Uterus (tissue), 4 donors: Measurements from ENCODE around the gene MTCL1. TPM values are rescaled to one million over a fixed set of nuclear protein-coding genes. Genes with fewer than 3 reads are reported as not detected.

Experiments
- DNase-seq, 2 donors: peaks; one replicate each; pipeline ENCODE4 v3.0.0-alpha.2; 2019 to 2020
- H3K27ac ChIP-seq, 2 donors: fragments of 200-600 bp; sonication (generic); 1 replicate in 1 of 2; 2 replicates in 1 of 2; pipeline ENCODE4 v1.5.1; 2016 to 2018
- H3K27me3 ChIP-seq, 2 donors: fragments of 200-600 bp; sonication (generic); one replicate each; pipeline ENCODE4 v1.5.1; 2018 to 2019; ENCODE audit warnings: control low read depth in 1 of 2
- H3K36me3 ChIP-seq, 2 donors: fragments of 200-600 bp; sonication (generic); one replicate each; pipeline ENCODE4 v1.5.1; 2019; ENCODE audit warnings: control low read depth in 1 of 2
- H3K4me1 ChIP-seq, 2 donors: fragments of 200-600 bp; sonication (generic); one replicate each; pipeline ENCODE4 v1.5.1; 2018 to 2019; ENCODE audit warnings: control low read depth in 1 of 2
- H3K4me3 ChIP-seq, 2 donors: fragments of 200-600 bp; sonication (generic); 1 replicate in 1 of 2; 2 replicates in 1 of 2; pipeline ENCODE4 v1.5.1; 2018 to 2019; ENCODE audit warnings: mild to moderate bottlenecking in 1 of 2
- H3K9me3 ChIP-seq, 2 donors: fragments of 200-600 bp; sonication (generic); one replicate each; pipeline ENCODE4 v1.5.1; 2019; ENCODE audit warnings: control low read depth in 1 of 2
- POLR2A ChIP-seq, 2 donors: fragments of 450-650 bp; IDR thresholded peaks; one replicate each; pipeline ENCODE4 v1.6.1; 2016; ENCODE audit warnings: antibody characterized with exemption in 2 of 2, mild to moderate bottlenecking in 1 of 2, moderate library complexity in 1 of 2
- intact Hi-C: fragments of 100-400 bp; cut with DNase I; formaldehyde crosslinking; loops from one replicate; pipeline ENCODE4 v1.15.1; 2023; ENCODE audit warnings: low total_unique reads
- total RNA-seq, 4 donors: library from RNA; depleted of rRNA in 3 of 4; stranded (reverse); fragments of >200 nt in 3 of 4; gene quantifications; one replicate each; pipeline versions ENCODE4 v1.1.0 to v1.2.4, GENCODE V29; 2014 to 2023
- TF ChIP-seq, protein P1 (sequence below), 4 experiments: fragments of 200-600 bp in 2 of 4; fragments of 450-650 bp in 2 of 4; sonication (generic) in 2 of 4; IDR thresholded peaks; one replicate each; pipeline ENCODE4 v1.5.1; 2016 to 2019; ENCODE audit warnings: antibody characterized with exemption in 4 of 4, mild to moderate bottlenecking in 2 of 4, moderate library complexity in 1 of 4
- donor health status: DM: yes; HTN: yes; CAD: no.

The MTCL1 gene
- total RNA-seq, 4 donors from 2014 or later: 8.8 to 25.9 (median 11.0) TPM; not detected in 1

DNA sequence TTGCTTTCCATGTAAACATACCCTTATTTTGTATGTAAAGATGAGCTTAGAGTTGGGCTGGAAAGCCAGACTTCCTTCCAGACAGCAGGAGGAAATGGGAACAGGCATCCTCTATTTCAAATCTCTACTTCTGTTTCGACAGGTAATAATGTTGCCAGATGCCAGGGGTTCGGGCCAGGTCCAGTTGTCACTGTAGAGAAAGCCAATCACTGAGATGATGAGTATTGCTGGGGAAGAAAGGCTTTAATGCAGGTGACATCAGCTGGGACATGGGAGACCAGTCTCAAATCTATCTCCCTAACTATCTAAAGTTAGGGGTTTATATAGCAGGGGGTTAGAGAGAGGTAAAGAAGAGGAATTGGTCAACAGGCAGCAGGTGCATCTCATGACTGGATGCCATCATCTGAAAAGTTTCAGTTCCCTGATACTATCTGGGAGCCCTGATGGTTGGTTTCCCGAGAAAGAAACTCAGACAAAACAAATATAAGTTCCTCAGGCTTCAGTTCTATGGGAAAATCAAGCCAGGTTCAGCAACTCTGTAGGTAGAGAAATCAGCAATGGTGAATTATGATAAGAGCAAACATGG is 9.3 kb upstream of the MTCL1 start:
- DNase-seq: no peak
- TF ChIP-seq POLR2A (IDR thresholded peaks at IDR 0.05): no peak
- TF ChIP-seq, protein P1, sequence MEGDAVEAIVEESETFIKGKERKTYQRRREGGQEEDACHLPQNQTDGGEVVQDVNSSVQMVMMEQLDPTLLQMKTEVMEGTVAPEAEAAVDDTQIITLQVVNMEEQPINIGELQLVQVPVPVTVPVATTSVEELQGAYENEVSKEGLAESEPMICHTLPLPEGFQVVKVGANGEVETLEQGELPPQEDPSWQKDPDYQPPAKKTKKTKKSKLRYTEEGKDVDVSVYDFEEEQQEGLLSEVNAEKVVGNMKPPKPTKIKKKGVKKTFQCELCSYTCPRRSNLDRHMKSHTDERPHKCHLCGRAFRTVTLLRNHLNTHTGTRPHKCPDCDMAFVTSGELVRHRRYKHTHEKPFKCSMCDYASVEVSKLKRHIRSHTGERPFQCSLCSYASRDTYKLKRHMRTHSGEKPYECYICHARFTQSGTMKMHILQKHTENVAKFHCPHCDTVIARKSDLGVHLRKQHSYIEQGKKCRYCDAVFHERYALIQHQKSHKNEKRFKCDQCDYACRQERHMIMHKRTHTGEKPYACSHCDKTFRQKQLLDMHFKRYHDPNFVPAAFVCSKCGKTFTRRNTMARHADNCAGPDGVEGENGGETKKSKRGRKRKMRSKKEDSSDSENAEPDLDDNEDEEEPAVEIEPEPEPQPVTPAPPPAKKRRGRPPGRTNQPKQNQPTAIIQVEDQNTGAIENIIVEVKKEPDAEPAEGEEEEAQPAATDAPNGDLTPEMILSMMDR (IDR thresholded peaks at IDR 0.05): no peak
- Histone ChIP-seq H3K4me3 (no peak overlapping the region), H3K36me3 (no peaks in the 10 kb centered on the region), H3K4me1 (no peaks in the 10 kb centered on the region), H3K27me3 (no peaks in the 10 kb centered on the region), H3K27ac (no peak overlapping the region), H3K9me3 (no peaks in the 10 kb centered on the region)
- intact Hi-C loops: no loop called here

DNA sequence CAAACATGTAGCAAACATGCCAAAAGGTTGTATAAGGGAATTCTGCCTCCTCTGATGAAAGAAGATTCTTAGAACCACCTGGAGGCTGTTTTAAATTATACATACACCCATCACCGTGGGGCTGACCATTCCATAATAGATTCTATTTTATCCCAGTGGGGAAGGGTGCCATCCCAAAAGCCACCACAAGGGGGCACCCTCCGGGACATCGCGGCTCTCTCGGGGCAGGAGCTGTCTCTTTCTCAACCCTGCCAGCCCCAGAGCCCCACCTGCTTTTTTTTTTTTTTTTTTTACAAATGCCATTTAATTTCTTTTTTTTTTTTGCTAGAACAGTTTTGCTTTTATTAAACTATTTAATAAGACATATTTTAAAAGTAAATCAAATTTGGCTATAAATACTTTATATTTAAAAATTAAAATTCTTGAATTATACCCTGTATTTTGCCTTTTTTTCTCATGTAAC is 8.6 kb upstream of the MTCL1 start:
- peak; percentile 70 to 76 for DNase-seq
- Histone ChIP-seq H3K9me3 (no peaks in the 10 kb centered on the region), H3K4me1 (no peaks in the 10 kb centered on the region), H3K4me3 (no peak overlapping the region), H3K36me3 (no peaks in the 10 kb centered on the region), H3K27ac (no peak overlapping the region), H3K27me3 (no peaks in the 10 kb centered on the region)
- intact Hi-C loops: no loop called here
- TF ChIP-seq, protein P1 (IDR thresholded peaks at IDR 0.05): peak; percentile 70 to 90 (median 80)
- no peak for TF ChIP-seq POLR2A (IDR thresholded peaks at IDR 0.05)

DNA sequence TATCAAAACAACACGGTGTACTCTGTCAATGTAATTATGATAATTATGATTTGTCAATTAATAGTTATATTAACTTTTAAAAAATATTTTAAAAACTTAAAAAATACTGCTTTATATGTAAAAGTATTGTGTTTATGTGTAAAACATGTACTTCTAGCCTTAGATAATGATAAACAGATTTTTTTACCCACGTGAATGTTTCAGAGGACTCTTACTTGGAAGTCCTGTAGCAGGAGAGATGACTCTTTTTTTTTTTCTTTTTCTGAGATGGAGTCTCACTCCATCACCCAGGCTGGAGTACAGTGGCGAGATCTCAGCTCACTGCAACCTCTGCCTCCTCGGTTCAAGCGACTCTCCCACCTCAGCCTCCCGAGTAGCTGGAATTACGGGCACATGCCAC is 6.2 kb upstream of the MTCL1 start:
- Histone ChIP-seq H3K9me3 (no peaks in the 10 kb centered on the region), H3K27me3 (no peaks in the 10 kb centered on the region), H3K27ac (no peak overlapping the region), H3K4me1 (no peaks in the 10 kb centered on the region), H3K36me3 (no peaks in the 10 kb centered on the region), H3K4me3 (no peak overlapping the region)
- intact Hi-C loops: no loop called here
- DNase-seq: no peak
- TF ChIP-seq, protein P1 (IDR thresholded peaks at IDR 0.05): no peak
- no peak for TF ChIP-seq POLR2A (IDR thresholded peaks at IDR 0.05)

DNA sequence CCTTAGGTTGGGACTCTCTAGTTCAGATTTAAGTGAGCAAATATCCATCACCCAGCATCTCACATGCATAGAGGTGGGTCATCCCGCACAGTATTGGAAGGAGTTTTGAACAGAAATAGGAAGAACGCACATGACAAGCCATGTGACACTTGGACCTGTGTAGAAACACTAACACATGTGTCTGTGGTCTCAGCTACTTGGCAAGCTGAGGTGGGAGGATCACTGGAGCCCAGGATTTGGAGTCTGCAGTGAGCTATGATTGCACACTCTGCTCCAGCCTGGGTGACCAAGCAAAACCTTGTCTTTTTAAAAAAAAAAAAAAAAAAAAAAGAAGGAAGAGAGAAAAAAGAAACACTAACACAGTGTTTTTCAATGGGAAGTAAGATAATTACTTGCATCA is 5.4 kb upstream of the MTCL1 start:
- no peak for TF ChIP-seq POLR2A (IDR thresholded peaks at IDR 0.05)
- H3K27me3 ChIP-seq: no peaks in the 10 kb centered on the region
- H3K4me3 ChIP-seq: no peak overlapping the region
- H3K4me1 ChIP-seq: no peaks in the 10 kb centered on the region
- no peaks in the 10 kb centered on the region for H3K36me3 ChIP-seq
- no peak for DNase-seq
- no peak overlapping the region for H3K27ac ChIP-seq
- no peaks in the 10 kb centered on the region for H3K9me3 ChIP-seq
- intact Hi-C loops: no loop called here

DNA sequence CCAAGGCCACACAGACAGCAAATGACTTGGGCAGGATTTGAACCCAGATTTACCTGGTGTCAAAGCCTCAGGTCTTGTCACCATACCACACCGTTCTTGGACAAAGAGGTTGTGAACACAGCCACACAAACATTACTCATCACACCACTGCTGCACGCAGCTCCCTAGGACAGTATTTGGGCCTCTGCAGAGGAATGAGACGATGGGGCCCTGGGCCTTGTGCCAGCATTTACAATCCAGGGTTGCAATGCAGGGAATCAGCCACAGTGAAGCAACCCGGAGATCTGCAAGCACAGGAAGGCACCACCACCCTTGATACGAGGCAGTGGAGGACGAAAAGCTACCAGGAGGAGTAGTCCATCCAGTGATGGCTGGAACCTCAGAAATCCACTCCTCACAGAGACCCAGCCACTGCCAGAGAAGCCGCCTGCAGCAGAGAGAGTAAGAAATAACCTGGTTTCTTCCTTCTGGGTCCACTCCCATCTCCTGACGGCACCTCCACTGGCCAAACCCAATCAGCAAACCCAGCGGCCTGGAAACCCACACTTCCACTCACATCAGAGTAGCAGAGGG is 3.7 kb upstream of the MTCL1 start:
- peaks cover 0 to 4% of the 10 kb centered on the region in 2 donors for H3K4me1 ChIP-seq
- no peaks in the 10 kb centered on the region for H3K9me3 ChIP-seq
- H3K36me3 ChIP-seq: no peaks in the 10 kb centered on the region
- H3K4me3 ChIP-seq: no peak overlapping the region
- TF ChIP-seq, protein P1 (IDR thresholded peaks at IDR 0.05): no peak
- no peak for TF ChIP-seq POLR2A (IDR thresholded peaks at IDR 0.05)
- H3K27ac ChIP-seq: no peak overlapping the region
- H3K27me3 ChIP-seq: no peaks in the 10 kb centered on the region
- intact Hi-C loops: no loop called here
- no peak for DNase-seq
